Measurements from ENCODE around the gene ACOX3. TPM values are rescaled to one million over a fixed set of nuclear protein-coding genes. Genes with fewer than 3 reads are reported as not detected.
A peak's percentile ranks its signal among the peaks of the same experiment; 100 is the strongest.

Gene ACOX3
- total RNA-seq = 10 to 100 TPM; 14.1 to 24.6 TPM
- 10 to 100 TPM; 11.4 to 13.0 TPM for polyA plus RNA-seq

DNA sequence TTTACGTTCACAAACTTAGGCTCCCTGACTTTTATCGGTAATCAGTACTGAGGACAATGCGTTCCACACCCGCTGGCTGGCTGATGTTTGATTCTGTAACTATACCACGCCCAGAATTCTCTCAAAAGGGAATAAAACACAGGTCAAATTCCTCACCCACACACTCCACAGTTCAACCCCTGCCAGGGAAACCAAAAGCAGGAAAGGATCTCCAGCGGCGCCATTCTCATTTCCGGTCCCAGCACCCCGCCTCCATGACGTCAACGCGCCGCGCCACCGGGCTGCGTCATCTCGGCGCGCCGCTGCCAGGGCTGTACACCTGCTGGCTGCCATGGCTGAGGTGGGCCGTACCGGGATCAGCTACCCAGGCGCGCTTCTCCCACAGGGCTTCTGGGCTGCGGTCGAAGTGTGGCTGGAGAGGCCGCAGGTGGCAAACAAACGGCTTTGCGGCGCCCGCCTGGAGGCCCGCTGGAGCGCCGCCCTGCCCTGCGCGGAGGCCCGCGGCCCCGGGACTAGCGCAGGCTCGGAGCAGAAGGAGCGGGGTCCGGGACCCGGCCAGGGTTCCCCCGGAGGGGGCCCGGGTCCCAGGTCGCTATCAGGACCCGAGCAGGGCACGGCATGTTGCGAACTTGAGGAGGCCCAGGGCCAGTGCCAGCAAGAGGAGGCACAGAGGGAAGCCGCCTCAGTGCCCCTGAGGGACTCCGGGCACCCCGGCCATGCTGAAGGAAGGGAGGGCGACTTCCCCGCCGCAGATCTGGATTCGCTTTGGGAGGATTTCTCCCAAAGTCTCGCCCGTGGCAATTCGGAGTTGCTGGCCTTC is at the start of gene ACOX3, which contains the start of gene TRMT44:
Gene ACOX3 (minus strand): TSS at position 232 of the 820 bp plus-strand sequence. CDS start 24,202 bp downstream, outside the sequence.
Gene TRMT44 (plus strand): TSS at position 286 of the 820 bp plus-strand sequence. CDS start 46 bp downstream, at position 332.
- Histone ChIP-seq H3K9ac (ENCODE audit: low read depth in 1 of 2, low read length in 2 of 2) (peak within 1 kb of the TSS; percentile 52 to 93), H3K9me3 (ENCODE audit: control insufficient read depth in 4 of 4, low read length in 3 of 4) (no peaks in the 10 kb centered on the region), H3K36me3 (ENCODE audit: control insufficient read depth in 4 of 4, insufficient read depth in 3 of 4, low read depth in 1 of 4, low read length in 3 of 4) (no peaks in the 10 kb centered on the region), H3K27ac (ENCODE audit: low read depth in 1 of 2, low read length in 2 of 2) (peak within 1 kb of the TSS; percentile 95 to 100), H3K4me1 (ENCODE audit: control insufficient read depth in 4 of 4, insufficient read depth in 4 of 4, low read length in 3 of 4) (peaks cover 16 to 49% (median 40%) of the 10 kb centered on the region in 4 donors), H3K27me3 (ENCODE audit: control insufficient read depth in 4 of 4, insufficient read depth in 4 of 4, low read length in 3 of 4) (no peaks in the 10 kb centered on the region), H3K4me3 (ENCODE audit: low read depth in 1 of 3, low read length in 3 of 3) (peak within 1 kb of the TSS; percentile 65 to 92 (median 68))
- DNase-seq (ENCODE audit: low spot score) = peak; percentile 99
- TF ChIP-seq GABPA (IDR thresholded peaks at IDR 0.05 in 1 of 2, conservative IDR thresholded peaks at IDR 0.05 in 1 of 2) (peak; percentile 78 to 93), JUND (IDR thresholded peaks at IDR 0.05) (peak in 1 of 2 donors; percentile 39), FOXA1 (IDR thresholded peaks at IDR 0.05) (no peak), YY1 (IDR thresholded peaks at IDR 0.05) (peak; percentile 96), EGR1 (IDR thresholded peaks at IDR 0.05; ENCODE audit: low read depth in 2 of 2) (peak; percentile 53 to 90), RAD21 (IDR thresholded peaks at IDR 0.05) (peak in 1 of 2 donors; percentile 30), FOXA2 (IDR thresholded peaks at IDR 0.05) (no peak), SP1 (IDR thresholded peaks at IDR 0.05) (peak; percentile 91), HNF4A (conservative IDR thresholded peaks at IDR 0.05) (peak; percentile 81 to 89), NR2F2 (IDR thresholded peaks at IDR 0.05) (peak; percentile 58), RXRA (IDR thresholded peaks at IDR 0.05) (peak; percentile 65 to 67), HNF4G (IDR thresholded peaks at IDR 0.05) (peak; percentile 69), TAF1 (conservative IDR thresholded peaks at IDR 0.05) (peak; percentile 68)
- TF ChIP-seq, protein P1, sequence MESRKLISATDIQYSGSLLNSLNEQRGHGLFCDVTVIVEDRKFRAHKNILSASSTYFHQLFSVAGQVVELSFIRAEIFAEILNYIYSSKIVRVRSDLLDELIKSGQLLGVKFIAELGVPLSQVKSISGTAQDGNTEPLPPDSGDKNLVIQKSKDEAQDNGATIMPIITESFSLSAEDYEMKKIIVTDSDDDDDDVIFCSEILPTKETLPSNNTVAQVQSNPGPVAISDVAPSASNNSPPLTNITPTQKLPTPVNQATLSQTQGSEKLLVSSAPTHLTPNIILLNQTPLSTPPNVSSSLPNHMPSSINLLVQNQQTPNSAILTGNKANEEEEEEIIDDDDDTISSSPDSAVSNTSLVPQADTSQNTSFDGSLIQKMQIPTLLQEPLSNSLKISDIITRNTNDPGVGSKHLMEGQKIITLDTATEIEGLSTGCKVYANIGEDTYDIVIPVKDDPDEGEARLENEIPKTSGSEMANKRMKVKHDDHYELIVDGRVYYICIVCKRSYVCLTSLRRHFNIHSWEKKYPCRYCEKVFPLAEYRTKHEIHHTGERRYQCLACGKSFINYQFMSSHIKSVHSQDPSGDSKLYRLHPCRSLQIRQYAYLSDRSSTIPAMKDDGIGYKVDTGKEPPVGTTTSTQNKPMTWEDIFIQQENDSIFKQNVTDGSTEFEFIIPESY (IDR thresholded peaks at IDR 0.05) = peak; percentile 58
- TF ChIP-seq, protein P2, sequence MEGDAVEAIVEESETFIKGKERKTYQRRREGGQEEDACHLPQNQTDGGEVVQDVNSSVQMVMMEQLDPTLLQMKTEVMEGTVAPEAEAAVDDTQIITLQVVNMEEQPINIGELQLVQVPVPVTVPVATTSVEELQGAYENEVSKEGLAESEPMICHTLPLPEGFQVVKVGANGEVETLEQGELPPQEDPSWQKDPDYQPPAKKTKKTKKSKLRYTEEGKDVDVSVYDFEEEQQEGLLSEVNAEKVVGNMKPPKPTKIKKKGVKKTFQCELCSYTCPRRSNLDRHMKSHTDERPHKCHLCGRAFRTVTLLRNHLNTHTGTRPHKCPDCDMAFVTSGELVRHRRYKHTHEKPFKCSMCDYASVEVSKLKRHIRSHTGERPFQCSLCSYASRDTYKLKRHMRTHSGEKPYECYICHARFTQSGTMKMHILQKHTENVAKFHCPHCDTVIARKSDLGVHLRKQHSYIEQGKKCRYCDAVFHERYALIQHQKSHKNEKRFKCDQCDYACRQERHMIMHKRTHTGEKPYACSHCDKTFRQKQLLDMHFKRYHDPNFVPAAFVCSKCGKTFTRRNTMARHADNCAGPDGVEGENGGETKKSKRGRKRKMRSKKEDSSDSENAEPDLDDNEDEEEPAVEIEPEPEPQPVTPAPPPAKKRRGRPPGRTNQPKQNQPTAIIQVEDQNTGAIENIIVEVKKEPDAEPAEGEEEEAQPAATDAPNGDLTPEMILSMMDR (IDR thresholded peaks at IDR 0.05; ENCODE audit: low read depth, low read length, missing input control) = no peak
- TF ChIP-seq, protein P3, sequence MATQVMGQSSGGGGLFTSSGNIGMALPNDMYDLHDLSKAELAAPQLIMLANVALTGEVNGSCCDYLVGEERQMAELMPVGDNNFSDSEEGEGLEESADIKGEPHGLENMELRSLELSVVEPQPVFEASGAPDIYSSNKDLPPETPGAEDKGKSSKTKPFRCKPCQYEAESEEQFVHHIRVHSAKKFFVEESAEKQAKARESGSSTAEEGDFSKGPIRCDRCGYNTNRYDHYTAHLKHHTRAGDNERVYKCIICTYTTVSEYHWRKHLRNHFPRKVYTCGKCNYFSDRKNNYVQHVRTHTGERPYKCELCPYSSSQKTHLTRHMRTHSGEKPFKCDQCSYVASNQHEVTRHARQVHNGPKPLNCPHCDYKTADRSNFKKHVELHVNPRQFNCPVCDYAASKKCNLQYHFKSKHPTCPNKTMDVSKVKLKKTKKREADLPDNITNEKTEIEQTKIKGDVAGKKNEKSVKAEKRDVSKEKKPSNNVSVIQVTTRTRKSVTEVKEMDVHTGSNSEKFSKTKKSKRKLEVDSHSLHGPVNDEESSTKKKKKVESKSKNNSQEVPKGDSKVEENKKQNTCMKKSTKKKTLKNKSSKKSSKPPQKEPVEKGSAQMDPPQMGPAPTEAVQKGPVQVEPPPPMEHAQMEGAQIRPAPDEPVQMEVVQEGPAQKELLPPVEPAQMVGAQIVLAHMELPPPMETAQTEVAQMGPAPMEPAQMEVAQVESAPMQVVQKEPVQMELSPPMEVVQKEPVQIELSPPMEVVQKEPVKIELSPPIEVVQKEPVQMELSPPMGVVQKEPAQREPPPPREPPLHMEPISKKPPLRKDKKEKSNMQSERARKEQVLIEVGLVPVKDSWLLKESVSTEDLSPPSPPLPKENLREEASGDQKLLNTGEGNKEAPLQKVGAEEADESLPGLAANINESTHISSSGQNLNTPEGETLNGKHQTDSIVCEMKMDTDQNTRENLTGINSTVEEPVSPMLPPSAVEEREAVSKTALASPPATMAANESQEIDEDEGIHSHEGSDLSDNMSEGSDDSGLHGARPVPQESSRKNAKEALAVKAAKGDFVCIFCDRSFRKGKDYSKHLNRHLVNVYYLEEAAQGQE (IDR thresholded peaks at IDR 0.05) = peak; percentile 69
- TF ChIP-seq, protein P4, sequence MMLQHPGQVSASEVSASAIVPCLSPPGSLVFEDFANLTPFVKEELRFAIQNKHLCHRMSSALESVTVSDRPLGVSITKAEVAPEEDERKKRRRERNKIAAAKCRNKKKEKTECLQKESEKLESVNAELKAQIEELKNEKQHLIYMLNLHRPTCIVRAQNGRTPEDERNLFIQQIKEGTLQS (IDR thresholded peaks at IDR 0.05) = no peak
- TF ChIP-seq, protein P5, sequence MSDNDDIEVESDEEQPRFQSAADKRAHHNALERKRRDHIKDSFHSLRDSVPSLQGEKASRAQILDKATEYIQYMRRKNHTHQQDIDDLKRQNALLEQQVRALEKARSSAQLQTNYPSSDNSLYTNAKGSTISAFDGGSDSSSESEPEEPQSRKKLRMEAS (IDR thresholded peaks at IDR 0.05) = peak; percentile 65
- under 1% methylated on average over 60 of the region's 60 CpGs for WGBS

Data from liver (tissue), 9 donors.